Heart left ventricle (tissue), 16 donors: ENCODE results near the gene FYB2. TPM values are rescaled to one million over a fixed set of nuclear protein-coding genes. Genes with fewer than 3 reads are reported as not detected.
A peak's percentile ranks its signal among the peaks of the same experiment; 100 is the strongest.

Source experiments
- ATAC-seq, 4 donors: fragments of 200-7000 bp; cut with Tn5 transposase; one replicate each; pipeline ENCODE4 v1.9.1; 2020 to 2022; ENCODE audit warnings: moderate library complexity in 4 of 4, mild to moderate bottlenecking in 3 of 4, moderate number of reproducible peaks in 1 of 4
- DNase-seq, 5 donors: peaks; one replicate each; pipeline ENCODE4 v3.0.0-alpha.2; 2020
- H3K27ac ChIP-seq, 12 donors: fragments of 200-600 bp; sonication (generic) in 4 of 12; one replicate each; pipeline versions ENCODE4 v1.5.0 to v1.8.0; 2016 to 2022; ENCODE audit warnings: mild to moderate bottlenecking in 2 of 12
- H3K27me3 ChIP-seq, 9 donors: fragments of 200-600 bp; sonication (generic) in 2 of 9; one replicate each; pipeline versions ENCODE4 v1.5.1 to v1.8.0; 2016 to 2022; ENCODE audit warnings: mild to moderate bottlenecking in 3 of 9
- H3K36me3 ChIP-seq, 9 donors: fragments of 200-600 bp; sonication (generic) in 2 of 9; one replicate each; pipeline versions ENCODE4 v1.5.0 to v1.8.0; 2018 to 2022; ENCODE audit warnings: mild to moderate bottlenecking in 2 of 9
- H3K4me1 ChIP-seq, 12 donors: fragments of 200-600 bp; sonication (generic) in 4 of 12; one replicate each; pipeline versions ENCODE4 v1.5.0 to v1.8.0; 2016 to 2022; ENCODE audit warnings: mild to moderate bottlenecking in 3 of 12
- H3K4me3 ChIP-seq, 12 donors: fragments of 200-600 bp; sonication (generic) in 4 of 12; one replicate each; pipeline versions ENCODE4 v1.5.0 to v1.8.0; 2017 to 2022; ENCODE audit warnings: mild to moderate bottlenecking in 9 of 12, moderate library complexity in 4 of 12
- H3K9me3 ChIP-seq, 12 donors: fragments of 200-600 bp; sonication (generic) in 4 of 12; one replicate each; pipeline versions ENCODE4 v1.5.0 to v1.8.0; 2016 to 2022; ENCODE audit warnings: mild to moderate bottlenecking in 1 of 12
- CTCF ChIP-seq, 12 donors: fragments of 200-600 bp; sonication (generic) in 4 of 12; IDR thresholded peaks; one replicate each; pipeline versions ENCODE4 v1.5.0 to v1.8.0; 2018 to 2022; ENCODE audit warnings: antibody characterized with exemption in 12 of 12, mild to moderate bottlenecking in 5 of 12
- POLR2A ChIP-seq, 2 donors: fragments of 450-650 bp; IDR thresholded peaks; one replicate each; pipeline ENCODE4 v1.6.1; 2017; ENCODE audit warnings: antibody characterized with exemption in 2 of 2, mild to moderate bottlenecking in 2 of 2, moderate library complexity in 2 of 2
- WGBS, 4 donors: extraction: QIAGEN DNeasy Blood & Tissue Kit in 2 of 4; methylation state at CpG; one replicate each; pipeline versions ENCODE4 v1.1.5 to v1.1.7; 2013 to 2018; 5-methylcytosine and 5-hydroxymethylcytosine counted together
- intact Hi-C, 10 donors: fragments of 100-400 bp; cut with DNase I; formaldehyde crosslinking; loops; one replicate each; pipeline versions ENCODE4 v1.11.1 to v1.14.2; 2022
- polyA plus RNA-seq, 2 donors: library from polyadenylated mRNA; stranded (reverse); fragments of 200-250 nt; gene quantifications; one replicate each; pipeline ENCODE4 v1.2.3, GENCODE V29; 2013
- total RNA-seq, 9 donors: library from RNA; depleted of rRNA in 2 of 9; stranded (reverse); fragments of >200 nt in 2 of 9; fragmentation: NEBNext Ultra II Directional in 3 of 9; extraction: Animal tissue kit (Norgen Biotek cat#: 25700) in 3 of 9; gene quantifications; one replicate each; pipeline versions ENCODE4 v1.1.0 to v1.2.4, GENCODE V29; 2016 to 2023
- donor health status: ischemic (EF 13 %, LVEDD 7.1; RV severe dilation, severe dysfunction).
- donor health status: healthy with polysubstance abuse.
- donor health status: DM: no; HTN: yes; CAD: no.
- donor health status: DM: no; HTN: no; CAD: no.
- donor health status: ischemic (EF 25% LVEDD 6.9; RV normal size, moderate dysfunction).
- donor health status: ischemic (EF 25% LVEDD 5.7; RV mildly dilated, moderate dysfunction).
- donor health status: healthy.
- donor health status: DM: yes; HTN: yes; CAD: no.
- donor health status: ischemic (EF 35%, LVEDD 5.7; RV mildly dilated, moderate dysfunction).
- donor health status: nonischemic (EF 11% LVEDD 7.7; RV severe dilation, severe dysfunction).
- donor health status: DM: yes; HTN: yes; CAD: no.
- donor health status: PGD.
- donor health status: ischemic (EF 29% LVEDD 5.4; RV normal size, mild dysfunction).
- donor health status: nonischemic (EF 23%, LVEDD 6.1; RV moderate dilation, normal function).

Gene FYB2
- total and polyA plus RNA-seq, 11 donors = 0.15 to 46.3 (median 9.1) TPM

GRCh38 chr1:56703747-56704146, 115.5 kb downstream of the FYB2 start:
- no peaks in the 10 kb centered on the region for H3K27me3 ChIP-seq
- intact Hi-C loops = loop anchor here in 8 of 10 donors (5.0 to 10.0 kb wide), 6 partner anchors 59 to 1549 kb away; partner anchors contain the start of gene PRKAA2 (in 1 of the 8)
- H3K4me1 ChIP-seq = no peaks in the 10 kb centered on the region
- no peak for DNase-seq
- H3K27ac ChIP-seq = no peak overlapping the region
- TF ChIP-seq CTCF (IDR thresholded peaks at IDR 0.05) (no peak), POLR2A (IDR thresholded peaks at IDR 0.05) (no peak)
- peaks cover 0 to 22% (median 5%) of the 10 kb centered on the region in 12 donors for H3K9me3 ChIP-seq
- peaks cover 0 to 65% (median 11%) of the 10 kb centered on the region in 9 donors for H3K36me3 ChIP-seq
- no peak for ATAC-seq
- no peak overlapping the region for H3K4me3 ChIP-seq
- WGBS, 4 donors = 68 to 86% (median 80%) methylated on average over 1 of the region's 1 CpG

GRCh38 chr1:56696663-56697062, 122.5 kb downstream of the FYB2 start:
- H3K27me3 ChIP-seq = no peaks in the 10 kb centered on the region
- H3K9me3 ChIP-seq = peaks cover 0 to 12% (median 1%) of the 10 kb centered on the region in 12 donors
- intact Hi-C loops = loop anchor here in 1 of 10 donors (10.0 kb wide), 1 partner anchor 62 kb away; no protein-coding TSS in a partner anchor
- DNase-seq (no peak), ATAC-seq (no peak)
- WGBS, 4 donors = 83 to 89% (median 86%) methylated on average over 3 of the region's 3 CpGs
- no peaks in the 10 kb centered on the region for H3K4me1 ChIP-seq
- peaks cover 0 to 64% (median 5%) of the 10 kb centered on the region in 9 donors for H3K36me3 ChIP-seq
- TF ChIP-seq POLR2A (IDR thresholded peaks at IDR 0.05) (no peak), CTCF (IDR thresholded peaks at IDR 0.05) (no peak)
- H3K27ac ChIP-seq = no peak overlapping the region
- no peak overlapping the region for H3K4me3 ChIP-seq

GRCh38 chr1:56688522-56689026, 130.6 kb downstream of the FYB2 start:
- peaks cover 0 to 20% (median 6%) of the 10 kb centered on the region in 12 donors for H3K4me1 ChIP-seq
- peaks cover 0 to 7% (median 0%) of the 10 kb centered on the region in 12 donors for H3K9me3 ChIP-seq
- TF ChIP-seq CTCF (IDR thresholded peaks at IDR 0.05) = no peak
- TF ChIP-seq POLR2A (IDR thresholded peaks at IDR 0.05) = no peak
- ATAC-seq = peak in 2 of 4 donors; percentile 38 to 79
- peak overlapping the region in 3 of 12 donors; percentile 9 to 27 (median 25) for H3K27ac ChIP-seq
- H3K4me3 ChIP-seq = no peak overlapping the region
- H3K27me3 ChIP-seq = no peaks in the 10 kb centered on the region
- no peak for DNase-seq
- H3K36me3 ChIP-seq = peaks cover 0 to 14% (median 0%) of the 10 kb centered on the region in 9 donors
- WGBS, 4 donors = 44 to 65% (median 52%) methylated on average over 3 of the region's 3 CpGs
- intact Hi-C loops = no loop called here

DNA sequence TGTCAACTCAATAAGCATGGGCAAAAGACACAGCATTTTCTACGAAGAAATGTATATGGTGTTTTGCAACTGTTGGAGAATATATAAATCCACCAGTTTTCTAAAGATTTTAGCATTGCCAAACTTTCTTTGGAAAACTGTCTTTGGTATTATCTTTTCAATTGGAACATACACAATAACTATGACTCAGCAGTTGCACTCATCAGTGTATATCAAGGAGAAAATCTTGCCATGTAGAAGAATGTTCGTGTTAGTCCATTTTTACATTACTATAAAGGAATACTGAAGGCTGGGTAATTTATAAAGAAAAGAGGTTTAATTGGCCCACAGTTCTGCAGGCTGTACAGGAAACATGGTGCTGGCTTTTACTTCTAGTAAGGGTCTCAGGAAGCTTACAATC, 133.0 kb downstream of the FYB2 start:
- intact Hi-C loops = no loop called here
- 83 to 93% (median 86%) methylated on average over 2 of the region's 2 CpGs for WGBS, 4 donors
- Histone ChIP-seq H3K4me3 (no peak overlapping the region), H3K4me1 (peaks cover 0 to 26% (median 7%) of the 10 kb centered on the region in 12 donors), H3K9me3 (peaks cover 0 to 7% (median 0%) of the 10 kb centered on the region in 12 donors), H3K27ac (no peak overlapping the region), H3K27me3 (no peaks in the 10 kb centered on the region), H3K36me3 (no peaks in the 10 kb centered on the region)
- TF ChIP-seq POLR2A (IDR thresholded peaks at IDR 0.05) (no peak), CTCF (IDR thresholded peaks at IDR 0.05) (no peak)
- no peak for DNase-seq
- ATAC-seq = no peak
